Measurements from ENCODE around the gene OSBPL10.

Gene OSBPL10

GRCh38 chr3:31763731-31764130 is 217.3 kb downstream of the OSBPL10 start:
- no peak for DNase-seq

- peak; percentile 77 for DNase-seq
Observed at GRCh38 chr3:31762888-31763351, 218.1 kb downstream of the OSBPL10 start.

GRCh38 chr3:31762097-31762764 is 218.8 kb downstream of the OSBPL10 start:
- DNase-seq: no peak

- DNase-seq: no peak
Observed at GRCh38 chr3:31760654-31761053, 220.4 kb downstream of the OSBPL10 start.

GRCh38 chr3:31758322-31758965 is 222.6 kb downstream of the OSBPL10 start:
- DNase-seq: no peak

GRCh38 chr3:31755926-31756658 is 225.0 kb downstream of the OSBPL10 start:
- DNase-seq: no peak

GRCh38 chr3:31754575-31755278 is 226.3 kb downstream of the OSBPL10 start:
- no peak for DNase-seq

GRCh38 chr3:31753050-31753425 is 228.0 kb downstream of the OSBPL10 start:
- DNase-seq: no peak

- DNase-seq: no peak
Observed at GRCh38 chr3:31752305-31753049, 228.6 kb downstream of the OSBPL10 start.

- no peak for DNase-seq
Observed at GRCh38 chr3:31750341-31750740, 230.7 kb downstream of the OSBPL10 start.

- DNase-seq: no peak
Observed at GRCh38 chr3:31748933-31749295, 232.1 kb downstream of the OSBPL10 start.

GRCh38 chr3:31748281-31748932 is 232.7 kb downstream of the OSBPL10 start:
- no peak for DNase-seq

GRCh38 chr3:31747785-31748184 is 233.3 kb downstream of the OSBPL10 start:
- no peak for DNase-seq

GRCh38 chr3:31744913-31745312 is 236.1 kb downstream of the OSBPL10 start:
- no peak for DNase-seq

GRCh38 chr3:31743331-31744089 is 237.6 kb downstream of the OSBPL10 start:
- peak; percentile 54 for DNase-seq

GRCh38 chr3:31740397-31740796 is 240.7 kb downstream of the OSBPL10 start:
- DNase-seq: no peak

GRCh38 chr3:31738412-31738811 is 242.7 kb downstream of the OSBPL10 start:
- DNase-seq: no peak

- no peak for DNase-seq
Observed at GRCh38 chr3:31735667-31736066, 245.4 kb downstream of the OSBPL10 start.

- DNase-seq: peak; percentile 36
Observed at GRCh38 chr3:31733234-31733667, 247.8 kb downstream of the OSBPL10 start.

GRCh38 chr3:31732548-31732947 is 248.5 kb downstream of the OSBPL10 start:
- no peak for DNase-seq

GRCh38 chr3:31729573-31729972 is 251.5 kb downstream of the OSBPL10 start:
- DNase-seq: no peak
